Measurements from ENCODE around the gene ME3. TPM values are rescaled to one million over a fixed set of nuclear protein-coding genes. Genes with fewer than 3 reads are reported as not detected.

The ME3 gene
- total RNA-seq, 1 experiment from 2014 or later = 0.30 TPM

DNA sequence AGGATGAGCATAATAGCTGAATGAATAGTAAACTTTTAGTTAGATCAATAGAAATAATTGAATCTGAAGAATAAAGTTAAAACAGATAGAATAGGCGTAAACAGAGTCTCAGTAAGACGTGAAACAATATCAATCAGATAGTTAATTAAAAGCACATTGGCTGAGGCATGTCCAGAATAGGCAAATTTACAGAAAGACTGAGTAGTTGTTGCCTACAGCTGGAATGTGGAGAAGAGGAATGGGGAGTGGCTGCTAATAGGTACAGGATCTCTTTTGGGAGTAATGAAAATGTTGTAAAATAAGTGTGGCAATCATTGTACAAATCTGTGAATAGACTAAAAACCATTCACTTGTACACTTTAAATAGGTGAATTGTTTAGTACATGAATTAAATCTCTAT, 36.3 kb upstream of the ME3 start:
- ChIA-PET RAD21 (ENCODE audit: low non-redundant PET in 1 of 2, low total read pairs in 2 of 2, uncharacterized antibody in 2 of 2, unreplicated experiment in 2 of 2) (no interaction called here), CTCF (no interaction called here), POLR2A (no interaction called here)
- Histone ChIP-seq H3K36me3 (ENCODE audit: control insufficient read depth in 1 of 2, insufficient read depth in 2 of 2, low read length in 2 of 2) (no peaks in the 10 kb centered on the region), H3K9me3 (ENCODE audit: control insufficient read depth in 1 of 2, insufficient read depth in 1 of 2, low read depth in 1 of 2, low read length in 2 of 2) (no peaks in the 10 kb centered on the region; a peak in 1 of 4 replicates), H3K27me3 (ENCODE audit: insufficient read depth, low read length) (no peaks in the 10 kb centered on the region), H3K79me2 (ENCODE audit: insufficient read depth, low read length) (no peaks in the 10 kb centered on the region), H3K9me2 (ENCODE audit: insufficient read depth) (no peaks in the 10 kb centered on the region), H3K27ac (ENCODE audit: low read depth, low read length) (no peak overlapping the region), H3K4me3 (replicated peaks in 1 of 2; ENCODE audit: low read depth in 1 of 2, low read length in 2 of 2) (no peak overlapping the region), H3K9ac (ENCODE audit: low read length) (no peak overlapping the region), H2AFZ (ENCODE audit: low read depth, low read length, poor library complexity, severe bottlenecking) (no peak overlapping the region), H3K4me1 (ENCODE audit: control insufficient read depth in 1 of 2, insufficient read depth in 2 of 2, low read length in 2 of 2) (no peaks in the 10 kb centered on the region), H3K4me2 (ENCODE audit: low read length) (no peak overlapping the region), H4K20me1 (ENCODE audit: insufficient read depth) (no peaks in the 10 kb centered on the region)
- no peak for ATAC-seq
- intact Hi-C loops (cut with micrococcal nuclease) = no loop called here
- DNase-seq (ENCODE audit: low read depth, low spot score) = no peak
- TF ChIP-seq ZNF274 (IDR thresholded peaks at IDR 0.05; ENCODE audit: low read depth, low read length) (no peak), SIN3A (IDR thresholded peaks at IDR 0.05; ENCODE audit: low read depth) (no peak), FOSL1 (IDR thresholded peaks at IDR 0.05; ENCODE audit: low read depth) (no peak), SRF (IDR thresholded peaks at IDR 0.05; ENCODE audit: low read depth) (no peak), EGR1 (IDR thresholded peaks at IDR 0.05; ENCODE audit: low read depth) (no peak), RAD21 (IDR thresholded peaks at IDR 0.05; ENCODE audit: low read depth) (no peak), ELF1 (IDR thresholded peaks at IDR 0.05; ENCODE audit: borderline replicate concordance, low read depth) (no peak), POLR2AphosphoS5 (IDR thresholded peaks at IDR 0.05; ENCODE audit: low read depth, low read length) (no peak), CBX3 (IDR thresholded peaks at IDR 0.05; ENCODE audit: low read depth) (no peak), POLR2A (IDR thresholded peaks at IDR 0.05; ENCODE audit: borderline replicate concordance, extremely low read depth, insufficient read depth, insufficient read length) (no peak), EZH2 (IDR thresholded peaks at IDR 0.05) (no peak), YY1 (IDR thresholded peaks at IDR 0.05; ENCODE audit: extremely low read depth, insufficient replicate concordance, low read depth, low read length) (no peak)
- TF ChIP-seq, protein P1, sequence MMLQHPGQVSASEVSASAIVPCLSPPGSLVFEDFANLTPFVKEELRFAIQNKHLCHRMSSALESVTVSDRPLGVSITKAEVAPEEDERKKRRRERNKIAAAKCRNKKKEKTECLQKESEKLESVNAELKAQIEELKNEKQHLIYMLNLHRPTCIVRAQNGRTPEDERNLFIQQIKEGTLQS (IDR thresholded peaks at IDR 0.05) = no peak
- TF ChIP-seq, protein P2, sequence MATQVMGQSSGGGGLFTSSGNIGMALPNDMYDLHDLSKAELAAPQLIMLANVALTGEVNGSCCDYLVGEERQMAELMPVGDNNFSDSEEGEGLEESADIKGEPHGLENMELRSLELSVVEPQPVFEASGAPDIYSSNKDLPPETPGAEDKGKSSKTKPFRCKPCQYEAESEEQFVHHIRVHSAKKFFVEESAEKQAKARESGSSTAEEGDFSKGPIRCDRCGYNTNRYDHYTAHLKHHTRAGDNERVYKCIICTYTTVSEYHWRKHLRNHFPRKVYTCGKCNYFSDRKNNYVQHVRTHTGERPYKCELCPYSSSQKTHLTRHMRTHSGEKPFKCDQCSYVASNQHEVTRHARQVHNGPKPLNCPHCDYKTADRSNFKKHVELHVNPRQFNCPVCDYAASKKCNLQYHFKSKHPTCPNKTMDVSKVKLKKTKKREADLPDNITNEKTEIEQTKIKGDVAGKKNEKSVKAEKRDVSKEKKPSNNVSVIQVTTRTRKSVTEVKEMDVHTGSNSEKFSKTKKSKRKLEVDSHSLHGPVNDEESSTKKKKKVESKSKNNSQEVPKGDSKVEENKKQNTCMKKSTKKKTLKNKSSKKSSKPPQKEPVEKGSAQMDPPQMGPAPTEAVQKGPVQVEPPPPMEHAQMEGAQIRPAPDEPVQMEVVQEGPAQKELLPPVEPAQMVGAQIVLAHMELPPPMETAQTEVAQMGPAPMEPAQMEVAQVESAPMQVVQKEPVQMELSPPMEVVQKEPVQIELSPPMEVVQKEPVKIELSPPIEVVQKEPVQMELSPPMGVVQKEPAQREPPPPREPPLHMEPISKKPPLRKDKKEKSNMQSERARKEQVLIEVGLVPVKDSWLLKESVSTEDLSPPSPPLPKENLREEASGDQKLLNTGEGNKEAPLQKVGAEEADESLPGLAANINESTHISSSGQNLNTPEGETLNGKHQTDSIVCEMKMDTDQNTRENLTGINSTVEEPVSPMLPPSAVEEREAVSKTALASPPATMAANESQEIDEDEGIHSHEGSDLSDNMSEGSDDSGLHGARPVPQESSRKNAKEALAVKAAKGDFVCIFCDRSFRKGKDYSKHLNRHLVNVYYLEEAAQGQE (IDR thresholded peaks at IDR 0.05; ENCODE audit: low read depth) = no peak
- no TSS peak for BruUV-seq (replicated peaks)

Data from HCT116 (cell line).